Measurements from ENCODE around the gene PPM1D. TPM values are rescaled to one million over a fixed set of nuclear protein-coding genes. Genes with fewer than 3 reads are reported as not detected.
A peak's percentile ranks its signal among the peaks of the same experiment; 100 is the strongest.
"Not testable (repeated sequence)": the region's sequence is repeated elsewhere in the genome, so short reads cannot be mapped to it uniquely, and the experiment has no call there.

Gene PPM1D
- total RNA-seq, 1 experiment from 2014 or later = 12.4 TPM

- Histone ChIP-seq H3K9me3 (no peaks in the 10 kb centered on the region), H3K4me3 (no peak overlapping the region), H3K36me3 (no peaks in the 10 kb centered on the region), H3K27me3 (no peaks in the 10 kb centered on the region)
- DNase-seq = no peak
Measured at GRCh38 chr17:60585887-60586286, 14.1 kb upstream of the PPM1D start.

- DNase-seq = no peak
- Histone ChIP-seq H3K36me3 (no peaks in the 10 kb centered on the region), H3K4me3 (no peak overlapping the region), H3K27me3 (no peaks in the 10 kb centered on the region), H3K9me3 (no peaks in the 10 kb centered on the region)
Measured at GRCh38 chr17:60586288-60586974, 13.6 kb upstream of the PPM1D start.

- Histone ChIP-seq H3K36me3 (no peaks in the 10 kb centered on the region), H3K27me3 (peaks cover 2% of the 10 kb centered on the region; the same call in 1 of the 2 replicates), H3K4me3 (no peak overlapping the region), H3K9me3 (no peaks in the 10 kb centered on the region)
- no peak for DNase-seq
Measured at GRCh38 chr17:60590070-60590469, 9.9 kb upstream of the PPM1D start.

- Histone ChIP-seq H3K4me3 (no peak overlapping the region), H3K27me3 (peaks cover 2% of the 10 kb centered on the region; the same call in 1 of the 2 replicates), H3K36me3 (no peaks in the 10 kb centered on the region), H3K9me3 (no peaks in the 10 kb centered on the region)
- DNase-seq = no peak
Measured at GRCh38 chr17:60592750-60593149, 7.2 kb upstream of the PPM1D start.

- not testable (repeated sequence) for H3K4me3 ChIP-seq, DNase-seq, H3K9me3 ChIP-seq, H3K27me3 ChIP-seq, H3K36me3 ChIP-seq
Measured at GRCh38 chr17:60593441-60594036, 6.5 kb upstream of the PPM1D start.

GRCh38 chr17:60594170-60594569, 5.8 kb upstream of the PPM1D start:
- H3K9me3 ChIP-seq, DNase-seq, H3K27me3 ChIP-seq, H3K36me3 ChIP-seq, H3K4me3 ChIP-seq: not testable (repeated sequence)

GRCh38 chr17:60594734-60595133, 5.3 kb upstream of the PPM1D start:
- no peak overlapping the region for H3K4me3 ChIP-seq
- no peaks in the 10 kb centered on the region for H3K9me3 ChIP-seq
- peaks cover 2% of the 10 kb centered on the region; the same call in 1 of the 2 replicates for H3K27me3 ChIP-seq
- no peak for DNase-seq
- H3K36me3 ChIP-seq = no peaks in the 10 kb centered on the region

GRCh38 chr17:60597297-60597696, 2.7 kb upstream of the PPM1D start:
- no peaks in the 10 kb centered on the region for H3K36me3 ChIP-seq
- H3K27me3 ChIP-seq = no peaks in the 10 kb centered on the region

GRCh38 chr17:60598001-60598736, 1.8 kb upstream of the PPM1D start:
- DNase-seq = no peak
- H3K9me3 ChIP-seq = no peaks in the 10 kb centered on the region
- no peaks in the 10 kb centered on the region for H3K27me3 ChIP-seq
- H3K36me3 ChIP-seq = no peaks in the 10 kb centered on the region
- H3K4me3 ChIP-seq = no peak overlapping the region

More at GRCh38 chr17:60597297-60597696, 2.7 kb upstream of the PPM1D start:
- DNase-seq = no peak
- H3K4me3 ChIP-seq = no peak overlapping the region
- no peaks in the 10 kb centered on the region for H3K9me3 ChIP-seq

GRCh38 chr17:60599220-60599619, 773 bp upstream of the PPM1D start:
- Histone ChIP-seq H3K4me3 (peak overlapping the region; percentile 87), H3K27me3 (no peaks in the 10 kb centered on the region), H3K36me3 (no peaks in the 10 kb centered on the region), H3K9me3 (no peaks in the 10 kb centered on the region)
- no peak for DNase-seq

GRCh38 chr17:60600490-60601446, 775 bp downstream of the PPM1D start:
- no peaks in the 10 kb centered on the region for H3K9me3 ChIP-seq
- H3K4me3 ChIP-seq = peak overlapping the region; percentile 87
- no peaks in the 10 kb centered on the region for H3K36me3 ChIP-seq
- DNase-seq = peak; percentile 80
- H3K27me3 ChIP-seq = no peaks in the 10 kb centered on the region

GRCh38 chr17:60601447-60602384, 1.7 kb downstream of the PPM1D start:
- Histone ChIP-seq H3K9me3 (no peaks in the 10 kb centered on the region), H3K27me3 (no peaks in the 10 kb centered on the region)
- peak; percentile 64 for DNase-seq

GRCh38 chr17:60602385-60602742, 2.4 kb downstream of the PPM1D start:
- H3K36me3 ChIP-seq = no peaks in the 10 kb centered on the region
- H3K27me3 ChIP-seq = no peaks in the 10 kb centered on the region
- H3K9me3 ChIP-seq = no peaks in the 10 kb centered on the region
- H3K4me3 ChIP-seq = peak overlapping the region; percentile 87
- DNase-seq = no peak

More at GRCh38 chr17:60601447-60602384, 1.7 kb downstream of the PPM1D start:
- Histone ChIP-seq H3K4me3 (peak overlapping the region; percentile 87), H3K36me3 (no peaks in the 10 kb centered on the region)

- H3K36me3 ChIP-seq = no peaks in the 10 kb centered on the region
- no peak for DNase-seq
- no peaks in the 10 kb centered on the region for H3K9me3 ChIP-seq
- H3K27me3 ChIP-seq = no peaks in the 10 kb centered on the region
- H3K4me3 ChIP-seq = peak overlapping the region; percentile 87
Measured at GRCh38 chr17:60602871-60603270, 2.9 kb downstream of the PPM1D start.

GRCh38 chr17:60603477-60603876, 3.5 kb downstream of the PPM1D start:
- not testable (repeated sequence) for H3K9me3 ChIP-seq, DNase-seq, H3K27me3 ChIP-seq, H3K4me3 ChIP-seq, H3K36me3 ChIP-seq

Data from MG63 (cell line).